Esophagus muscularis mucosa (tissue), 4 donors: ENCODE data around the gene ASB10.

Experiments
- CTCF ChIP-seq, 3 experiments: fragments of 200-600 bp in 2 of 3; fragments of 450-650 bp in 1 of 3; sonication (generic) in 2 of 3; IDR thresholded peaks; one replicate each; pipeline ENCODE4 v1.5.1; 2017 to 2019; ENCODE audit warnings: antibody characterized with exemption in 3 of 3, mild to moderate bottlenecking in 2 of 3, moderate library complexity in 1 of 3
- EP300 ChIP-seq: sonication (generic); formaldehyde crosslinking; IDR thresholded peaks from one replicate; pipeline ENCODE4 v1.6.1; 2017; ENCODE audit warnings: antibody characterized with exemption
- POLR2A ChIP-seq: fragments of 450-650 bp; IDR thresholded peaks from one replicate; pipeline ENCODE4 v1.6.1; 2017; ENCODE audit warnings: antibody characterized with exemption, moderate library complexity, mild to moderate bottlenecking, low read depth
- POLR2AphosphoS5 ChIP-seq, 2 donors: sonication (generic); formaldehyde crosslinking; IDR thresholded peaks; one replicate each; pipeline ENCODE4 v1.6.1; 2017; ENCODE audit warnings: antibody characterized with exemption in 2 of 2

- TF ChIP-seq CTCF (IDR thresholded peaks at IDR 0.05) (no peak), EP300 (no peak), POLR2AphosphoS5 (IDR thresholded peaks at IDR 0.05) (no peak), POLR2A (no peak)
These were observed 24.2 kb upstream of the ASB10 start for GRCh38 chr7:151211155-151211772.
